H4 (cell line): Measurements from ENCODE around the gene ZNF121. TPM values are rescaled to one million over a fixed set of nuclear protein-coding genes. Genes with fewer than 3 reads are reported as not detected.

ENCODE experiments used
- DNase-seq: peaks from one replicate; pipeline ENCODE4 v3.0.0-alpha.2; 2015; ENCODE audit warnings: low spot score
- total RNA-seq: library from RNA; depleted of rRNA; stranded (reverse); fragments of >200 nt; shearing (Covaris generic); gene quantifications from 2 replicates; pipeline ENCODE4 v1.2.3, GENCODE V29; 2014; rRNA removed

Gene ZNF121
- total RNA-seq, 1 experiment from 2014 or later = 24.6 TPM

- peak; percentile 87 for DNase-seq
These were observed 45.9 kb downstream of the ZNF121 start, which contains the start of gene ZNF426 for GRCh38 chr19:9538183-9539058. Gene ZNF426 (minus strand): TSS chr19:9538645. CDS start chr19:9536232, 2,413 bp downstream.

GRCh38 chr19:9535934-9536333 lies 48.4 kb downstream of the ZNF121 start:
- no peak for DNase-seq

DNA sequence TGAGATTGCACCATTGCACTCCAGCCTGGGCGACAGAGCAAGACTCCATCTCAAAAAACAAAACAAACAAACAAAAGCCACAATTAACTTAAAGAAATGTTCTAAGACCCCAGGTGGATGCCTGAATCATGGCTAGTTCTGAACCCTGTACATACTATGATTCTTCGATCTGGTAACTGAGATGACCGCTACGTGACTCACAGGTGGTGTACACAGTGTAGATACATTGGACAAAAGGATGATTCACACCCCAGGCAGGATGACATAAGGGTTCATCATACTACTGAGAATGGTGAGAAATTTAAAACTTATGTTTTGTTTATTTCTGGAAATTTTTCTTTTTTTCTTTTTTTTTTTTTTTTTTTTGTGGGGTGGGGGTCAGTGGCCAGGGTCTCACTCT lies 52.4 kb downstream of the ZNF121 start:
- DNase-seq = no peak

GRCh38 chr19:9528757-9529336 lies 55.5 kb downstream of the ZNF121 start:
- DNase-seq = peak; percentile 9

GRCh38 chr19:9523885-9524474 lies 60.3 kb downstream of the ZNF121 start:
- no peak for DNase-seq

Other genes starting within 250 kb of the ZNF121 start
- 1.0 and 4.4 TPM in 2 replicates for gene ZNF177, start 221.5 kb downstream of the ZNF121 start, total RNA-seq
- 8.3 and 11.8 TPM in 2 replicates for gene ZNF266, start 148.9 kb downstream of the ZNF121 start, total RNA-seq
- gene ZNF560, start 85.9 kb downstream of the ZNF121 start, total RNA-seq = 0.02 TPM in 1 of 2 replicates, not detected in the other
- 6.7 and 13.1 TPM in 2 replicates for gene ZNF426, start 45.9 kb downstream of the ZNF121 start, total RNA-seq
- 18.4 and 49.7 TPM in 2 replicates for gene ZNF561, start 36.7 kb upstream of the ZNF121 start, total RNA-seq
- 21.8 and 32.9 TPM in 2 replicates for gene ZNF562, start 90.6 kb upstream of the ZNF121 start, total RNA-seq
- 3.4 and 4.0 TPM in 2 replicates for gene ZNF846, start 184.2 kb upstream of the ZNF121 start, total RNA-seq
- 8.8 and 12.7 TPM in 2 replicates for gene FBXL12, start 234.6 kb upstream of the ZNF121 start, total RNA-seq
- 598 and 736 TPM in 2 replicates for gene UBL5, start 243.4 kb upstream of the ZNF121 start, total RNA-seq